GM18499 (cell line): ENCODE measurements around the gene SERPINA3.
"Not testable (repeated sequence)": the region's sequence is repeated elsewhere in the genome, so short reads cannot be mapped to it uniquely, and the experiment has no call there.

ENCODE experiments used
- ATAC-seq: cut with Tn5 transposase; IDR thresholded peaks from one replicate; pipeline ENCODE4 v1.9.1; 2021; ENCODE audit warnings: moderate number of reproducible peaks; ENCODE audit not compliant: insufficient read depth, unreplicated experiment

Gene SERPINA3

DNA sequence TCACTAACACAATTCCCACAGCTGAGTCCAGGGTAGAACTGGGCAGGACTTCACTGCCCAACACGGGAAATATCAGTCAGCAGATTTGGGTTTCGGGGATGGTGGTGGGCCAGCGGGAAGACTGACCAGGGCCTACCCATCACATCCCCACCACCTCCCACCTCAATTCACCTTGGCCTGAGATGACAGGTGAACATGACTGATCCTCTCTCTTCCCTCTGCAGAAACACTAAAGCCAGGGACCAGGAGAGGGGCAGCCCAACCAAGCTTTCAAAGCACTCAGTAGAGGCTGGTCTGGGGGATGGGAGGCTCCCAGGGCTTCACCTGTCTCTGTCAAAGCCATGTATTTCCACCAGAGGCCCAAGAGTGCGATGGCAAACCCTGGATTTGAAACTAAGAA lies 28.6 kb upstream of the SERPINA3 start:
- no peak for ATAC-seq

DNA sequence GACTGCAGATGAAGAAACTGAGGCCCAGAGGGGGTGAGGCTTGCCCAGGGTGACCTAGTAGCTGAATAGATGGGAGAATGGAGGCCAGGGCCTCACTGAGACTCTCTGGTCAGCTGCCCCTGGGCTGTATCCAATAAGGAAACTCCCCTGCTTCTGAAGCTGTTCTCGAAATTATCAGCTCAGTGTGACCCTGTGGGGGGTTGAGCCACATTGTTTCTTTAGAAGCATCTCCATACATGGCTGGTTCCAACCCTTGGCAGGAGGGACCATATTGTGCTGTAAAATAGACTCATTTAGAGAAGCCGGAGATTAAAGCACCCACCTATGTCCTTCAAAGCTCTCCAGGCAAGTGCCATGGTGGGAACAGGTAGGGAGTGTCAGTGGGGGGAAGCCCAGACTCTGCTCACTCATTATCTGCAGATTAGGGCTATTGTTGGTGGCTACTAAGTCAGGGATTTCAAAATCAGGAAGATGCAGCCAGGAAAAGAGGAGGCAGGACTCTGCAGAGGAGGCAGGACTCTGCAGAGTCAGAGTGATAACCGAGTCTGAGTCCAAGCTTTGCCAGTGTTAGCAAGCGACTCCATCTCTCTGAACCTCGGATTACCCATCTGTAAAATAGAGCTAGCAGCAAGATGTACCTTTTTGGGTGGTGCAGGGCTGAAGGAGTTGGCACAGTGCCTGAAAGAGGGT lies 27.5 kb upstream of the SERPINA3 start:
- ATAC-seq = no peak

DNA sequence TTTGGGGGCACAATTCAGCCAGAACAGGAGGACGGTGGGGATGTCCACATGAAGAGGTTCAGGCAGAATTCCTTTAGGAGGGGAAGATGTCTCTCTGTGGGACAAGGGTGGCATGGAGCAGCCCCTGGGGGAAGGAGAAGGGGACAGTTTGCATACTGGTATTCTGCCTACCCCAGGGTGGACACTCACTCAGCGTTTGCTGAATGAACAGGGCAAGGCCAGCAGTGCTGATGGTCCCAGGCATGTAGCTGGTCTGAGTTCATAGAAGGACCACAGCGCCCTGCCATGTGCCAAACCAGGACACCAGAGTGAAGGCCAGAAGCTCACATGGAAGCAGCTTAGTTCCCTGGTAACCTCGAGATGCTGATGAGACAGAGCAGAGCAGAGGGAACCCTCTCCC lies 25.6 kb upstream of the SERPINA3 start:
- ATAC-seq = no peak

GRCh38 chr14:94588311-94588710 lies 23.9 kb upstream of the SERPINA3 start:
- no peak for ATAC-seq

DNA sequence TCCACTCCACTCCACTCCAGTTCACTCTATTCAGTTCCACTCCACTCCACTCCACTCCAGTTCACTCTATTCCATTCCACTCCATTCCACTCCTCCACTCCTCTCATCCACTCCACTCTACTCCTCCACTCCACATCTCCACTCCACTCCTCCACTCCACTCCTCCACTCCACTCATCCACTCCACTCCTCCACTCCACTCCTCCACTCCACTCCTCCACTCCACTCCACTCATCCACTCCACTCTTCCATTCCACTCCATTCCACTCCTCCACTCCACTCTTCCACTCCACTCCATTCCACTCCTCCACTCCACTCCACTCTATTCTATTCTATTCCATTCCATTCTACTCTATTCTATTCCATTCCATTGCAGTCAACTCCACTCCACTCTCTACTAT lies 21.1 kb upstream of the SERPINA3 start:
- no peak for ATAC-seq

DNA sequence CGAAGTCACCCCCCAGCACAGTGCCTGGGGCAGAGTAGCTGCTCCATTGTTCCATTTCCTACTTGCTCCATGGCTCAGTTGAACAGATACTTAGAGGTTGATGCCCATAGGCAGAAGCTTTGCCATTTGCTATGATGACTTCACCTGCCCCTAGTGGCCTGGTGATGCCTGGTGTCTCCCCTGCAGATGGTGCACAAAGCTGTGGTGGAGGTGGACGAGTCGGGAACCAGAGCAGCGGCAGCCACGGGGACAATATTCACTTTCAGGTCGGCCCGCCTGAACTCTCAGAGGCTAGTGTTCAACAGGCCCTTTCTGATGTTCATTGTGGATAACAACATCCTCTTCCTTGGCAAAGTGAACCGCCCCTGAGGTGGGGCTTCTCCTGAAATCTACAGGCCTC lies 20.3 kb upstream of the SERPINA3 start:
- ATAC-seq = no peak

DNA sequence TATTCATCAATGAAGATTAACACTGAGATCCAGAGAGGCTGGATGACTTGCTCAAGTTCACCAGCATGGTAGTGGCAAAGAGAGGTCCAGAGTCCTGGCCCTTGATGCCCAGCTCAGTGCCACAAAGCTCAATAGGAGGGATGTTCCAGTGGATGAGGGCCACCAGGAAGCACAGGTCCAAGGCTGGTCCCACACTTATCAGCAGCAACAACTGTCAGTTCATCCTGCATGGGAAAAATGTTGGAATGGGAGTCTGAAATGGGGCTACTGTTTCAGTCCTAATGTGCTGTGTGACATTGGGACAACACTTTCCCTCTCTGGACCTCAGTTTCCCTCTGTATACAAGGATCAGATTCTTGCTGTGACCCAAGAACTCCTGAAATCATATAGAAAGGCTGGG lies 19.7 kb upstream of the SERPINA3 start:
- no peak for ATAC-seq

DNA sequence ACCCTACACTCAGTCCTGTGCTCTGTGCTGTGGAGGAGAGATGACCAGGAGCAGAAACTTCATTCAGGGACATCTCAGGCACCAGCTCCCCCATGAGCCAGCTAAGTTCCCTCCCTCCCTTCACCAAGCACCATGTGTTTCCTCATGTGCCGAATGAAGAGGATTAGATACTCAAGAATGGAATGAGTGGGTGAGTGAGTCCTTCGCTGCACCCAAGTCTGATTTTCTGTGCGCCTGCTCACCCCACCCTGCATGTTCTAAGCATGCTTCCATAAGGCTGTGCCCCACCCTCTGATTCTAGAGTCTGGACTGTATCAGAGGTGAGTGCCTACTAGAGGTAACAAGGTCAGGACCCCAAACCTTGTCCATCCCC lies 18.8 kb upstream of the SERPINA3 start:
- ATAC-seq = no peak

- ATAC-seq = no peak
Observed at GRCh38 chr14:94593749-94594431, 18.3 kb upstream of the SERPINA3 start.

- no peak for ATAC-seq
Observed at GRCh38 chr14:94594441-94594840, 17.8 kb upstream of the SERPINA3 start.

GRCh38 chr14:94595912-94596311 lies 16.3 kb upstream of the SERPINA3 start:
- ATAC-seq = no peak

GRCh38 chr14:94596361-94596760 lies 15.8 kb upstream of the SERPINA3 start:
- ATAC-seq = no peak

DNA sequence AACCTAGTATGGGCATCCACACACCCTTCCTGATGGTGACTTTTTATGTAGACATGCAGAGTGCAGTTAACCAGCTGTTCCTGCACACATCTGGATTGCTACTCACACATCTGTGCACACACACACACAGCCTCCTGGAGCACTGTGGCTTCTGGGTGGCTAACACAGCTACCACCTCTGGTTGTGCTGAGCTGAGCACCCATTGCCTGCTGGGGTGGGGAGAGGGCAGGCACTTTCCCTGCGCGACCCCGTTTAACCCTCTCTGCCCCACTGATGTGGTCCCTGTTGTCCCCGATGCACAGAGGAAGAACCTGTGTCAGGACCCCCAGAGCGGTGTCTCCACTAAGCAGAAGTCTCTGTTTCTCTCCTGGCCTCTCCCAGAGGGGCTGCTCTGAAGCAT lies 14.4 kb upstream of the SERPINA3 start:
- no peak for ATAC-seq

GRCh38 chr14:94598506-94598815 lies 13.7 kb upstream of the SERPINA3 start:
- no peak for ATAC-seq

DNA sequence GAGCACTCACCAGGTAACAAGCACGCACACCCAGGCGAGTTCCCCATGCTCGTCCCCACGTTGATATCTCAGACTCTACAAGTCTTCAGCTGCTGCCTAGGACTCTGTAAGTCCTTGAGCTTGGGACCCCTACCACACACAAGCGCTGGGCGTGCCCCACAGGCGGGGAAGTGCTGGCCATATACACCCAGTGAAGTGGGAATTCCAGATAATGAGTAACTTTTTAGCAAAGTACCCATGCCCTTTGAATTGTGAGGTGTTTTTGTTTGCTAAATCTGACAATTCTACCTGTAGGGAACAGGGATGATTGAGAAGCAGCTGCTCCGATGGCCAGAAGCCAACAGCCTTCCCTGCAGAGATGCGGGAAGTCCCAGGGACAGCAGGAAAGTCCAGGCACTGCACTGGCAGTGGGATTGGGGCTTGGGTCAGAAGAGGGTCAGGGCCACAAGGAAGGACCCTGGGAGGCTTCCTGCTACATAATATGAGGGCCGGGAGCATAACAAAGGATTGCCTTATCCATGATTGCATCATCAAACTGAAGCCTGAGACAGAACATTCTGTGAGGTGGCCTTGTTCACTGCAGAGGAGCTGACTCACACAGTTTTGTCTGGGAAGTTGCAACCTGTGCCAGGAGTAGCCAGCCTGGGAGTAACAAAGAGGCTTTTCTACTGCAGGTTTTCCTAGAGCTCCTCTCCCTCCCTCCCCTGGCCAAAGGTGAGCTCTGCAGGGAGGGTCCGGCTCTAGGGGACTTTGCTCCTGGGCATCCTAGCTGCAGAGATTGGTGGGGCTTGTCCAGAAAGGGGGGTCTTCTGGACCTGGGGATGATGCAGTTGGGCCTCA lies 13.2 kb upstream of the SERPINA3 start:
- no peak for ATAC-seq

DNA sequence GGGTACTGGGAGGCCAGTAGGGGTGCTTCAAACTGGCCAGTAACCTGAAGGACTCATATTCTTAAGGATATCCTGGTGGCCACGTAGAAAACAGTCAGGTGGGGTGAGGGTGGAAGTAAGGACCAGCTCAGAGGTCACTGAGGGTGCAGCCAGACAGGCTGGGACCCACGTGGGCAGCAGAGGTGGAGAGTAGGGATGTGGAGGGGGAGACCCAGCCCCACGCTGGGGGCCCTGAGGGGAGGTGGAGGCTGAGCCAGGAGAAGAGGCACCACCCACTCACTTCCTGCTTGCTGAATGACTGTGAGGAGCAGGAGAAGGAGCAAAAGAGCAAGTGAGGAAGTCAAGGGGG lies 12.6 kb upstream of the SERPINA3 start:
- ATAC-seq = no peak

- ATAC-seq = no peak
Observed at GRCh38 chr14:94600148-94600545, 12.0 kb upstream of the SERPINA3 start.

GRCh38 chr14:94601884-94602391 lies 10.3 kb upstream of the SERPINA3 start:
- no peak for ATAC-seq

DNA sequence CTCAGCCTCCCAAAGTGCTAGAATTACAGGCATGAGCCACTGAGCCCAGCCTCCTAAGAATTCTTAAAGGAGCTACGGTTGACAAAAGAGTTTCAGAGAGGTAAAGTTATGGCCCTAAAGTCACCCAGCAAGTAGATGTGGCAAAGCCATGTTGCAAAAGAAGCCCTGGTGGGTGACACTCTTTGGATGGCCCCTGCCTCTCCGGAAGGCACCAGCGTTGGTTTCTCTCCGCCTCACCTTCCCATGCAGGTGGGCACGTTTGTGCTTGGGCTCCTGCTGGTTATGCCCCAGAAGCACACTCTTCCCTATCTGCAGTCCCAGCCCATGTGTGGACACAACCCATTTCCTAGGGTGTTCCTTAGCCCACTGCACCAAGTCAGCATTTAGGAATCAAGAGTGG lies 9.5 kb upstream of the SERPINA3 start:
- ATAC-seq = no peak

GRCh38 chr14:94605361-94605760 lies 6.8 kb upstream of the SERPINA3 start:
- ATAC-seq = no peak

DNA sequence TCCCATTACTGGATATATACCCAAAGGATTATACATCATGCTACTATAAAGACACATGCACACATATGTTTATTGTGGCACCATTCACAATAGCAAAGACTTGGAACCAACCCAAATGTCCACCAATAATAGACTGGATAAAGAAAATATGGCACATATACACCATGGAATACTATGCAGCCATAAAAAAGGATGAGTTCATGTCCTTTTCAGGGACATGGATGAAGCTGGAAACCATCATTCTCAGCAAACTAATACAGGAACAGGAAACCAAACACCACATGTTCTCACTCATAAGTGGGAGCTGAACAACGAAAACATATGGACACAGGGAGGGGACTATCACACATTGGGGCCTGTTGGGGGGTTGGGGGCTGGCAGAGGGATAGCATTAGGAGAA lies 3.2 kb upstream of the SERPINA3 start:
- not testable (repeated sequence) for ATAC-seq
